SK-N-MC (cell line): ENCODE data around the gene BCAT1.

Experiments used
- DNase-seq: peaks from one replicate; pipeline ENCODE4 v3.0.0-alpha.2; 2011; ENCODE audit warnings: low read depth, low spot score
- H3K27ac ChIP-seq: fragments of 200-600 bp; sonication (generic); 2 replicates; pipeline ENCODE4 v1.5.1; 2016; ENCODE audit warnings: mixed run types
- H3K36me3 ChIP-seq: fragments of 200-600 bp; sonication (generic); 2 replicates; pipeline ENCODE4 v1.6.1; 2017; ENCODE audit warnings: antibody characterized with exemption, low read length, mixed read lengths; ENCODE audit not compliant: insufficient read depth
- H3K4me3 ChIP-seq: fragments of 200-600 bp; sonication (generic); 2 replicates; pipeline ENCODE4 v1.5.1; 2016
- H3K9ac ChIP-seq: fragments of 200-600 bp; sonication (generic); 2 replicates; pipeline ENCODE4 v1.8.0; 2017; ENCODE audit warnings: mixed run types, mixed read lengths; ENCODE audit not compliant: insufficient read length
- H3K9me3 ChIP-seq: fragments of 200-600 bp; sonication (generic); 2 replicates; pipeline ENCODE4 v1.6.1; 2017; ENCODE audit warnings: low read depth, mild to moderate bottlenecking, antibody characterized with exemption, low read length, moderate library complexity, mixed read lengths
- EZH2 ChIP-seq: fragments of 200-600 bp; sonication (generic); IDR thresholded peaks from one replicate; pipeline ENCODE4 v1.6.1; 2017; ENCODE audit warnings: antibody characterized with exemption
- FOXP2 ChIP-seq: optimal IDR thresholded peaks from 2 replicates; pipeline ENCODE3; 2011; ENCODE audit warnings: mild to moderate bottlenecking, moderate library complexity; ENCODE audit not compliant: insufficient read depth; ENCODE audit errors: extremely low read length, control extremely low read depth
- POLR2AphosphoS5 ChIP-seq: IDR thresholded peaks from 2 replicates; pipeline ENCODE4 v1.6.1; 2012; ENCODE audit warnings: mild to moderate bottlenecking, low read depth, low read length, borderline replicate concordance

The BCAT1 gene

DNA sequence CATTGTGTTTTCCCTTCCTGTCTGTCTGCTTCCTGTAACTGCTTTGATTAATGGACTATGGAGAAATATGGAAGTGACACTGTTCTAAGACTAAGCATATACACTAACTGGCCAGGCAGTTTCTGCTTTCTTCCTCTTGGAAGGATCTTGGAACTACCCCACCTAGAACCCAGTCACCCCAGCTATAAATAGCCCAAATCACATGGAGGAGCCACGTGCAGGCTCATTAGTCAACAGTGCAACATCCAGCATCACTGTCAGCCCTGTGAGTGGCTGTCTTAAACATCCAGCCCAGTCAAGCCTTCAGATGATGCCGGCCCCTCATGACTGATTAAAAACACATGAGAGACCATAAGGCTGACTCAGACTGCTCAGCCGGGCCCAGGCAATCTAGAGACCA, 39.2 kb downstream of the BCAT1 start:
- Histone ChIP-seq H3K36me3 (peaks cover 13% of the 10 kb centered on the region; the same call in 1 of the 2 replicates), H3K9me3 (no peaks in the 10 kb centered on the region), H3K9ac (no peak overlapping the region), H3K27ac (no peak overlapping the region), H3K4me3 (no peak overlapping the region)
- DNase-seq = no peak
- TF ChIP-seq FOXP2 = no peak
- no peak for TF ChIP-seq EZH2
- no peak for TF ChIP-seq POLR2AphosphoS5

DNA sequence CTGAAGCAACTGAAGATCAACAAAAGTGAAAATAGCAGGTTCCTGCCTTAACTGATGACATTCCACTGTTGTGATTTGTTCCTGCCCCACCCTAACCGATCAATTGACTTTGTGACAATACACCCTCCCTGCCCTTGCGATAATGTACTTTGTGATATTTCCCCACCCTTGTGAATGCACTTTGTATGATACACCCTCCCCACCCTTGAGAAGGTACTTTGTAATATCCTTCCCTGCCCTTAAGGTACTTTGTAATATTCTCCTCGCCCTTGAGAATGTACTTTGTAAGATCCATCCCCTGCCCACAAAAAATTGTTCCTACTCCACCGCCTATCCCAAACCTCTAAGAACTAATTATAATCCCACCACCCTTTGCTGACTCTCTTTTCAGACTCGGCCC, 41.4 kb downstream of the BCAT1 start:
- TF ChIP-seq FOXP2 (no peak), POLR2AphosphoS5 (no peak), EZH2 (no peak)
- H3K4me3 ChIP-seq = no peak overlapping the region
- H3K9ac ChIP-seq = no peak overlapping the region
- peaks cover 13% of the 10 kb centered on the region; the same call in 1 of the 2 replicates for H3K36me3 ChIP-seq
- H3K27ac ChIP-seq = no peak overlapping the region
- DNase-seq = no peak
- no peaks in the 10 kb centered on the region for H3K9me3 ChIP-seq

DNA sequence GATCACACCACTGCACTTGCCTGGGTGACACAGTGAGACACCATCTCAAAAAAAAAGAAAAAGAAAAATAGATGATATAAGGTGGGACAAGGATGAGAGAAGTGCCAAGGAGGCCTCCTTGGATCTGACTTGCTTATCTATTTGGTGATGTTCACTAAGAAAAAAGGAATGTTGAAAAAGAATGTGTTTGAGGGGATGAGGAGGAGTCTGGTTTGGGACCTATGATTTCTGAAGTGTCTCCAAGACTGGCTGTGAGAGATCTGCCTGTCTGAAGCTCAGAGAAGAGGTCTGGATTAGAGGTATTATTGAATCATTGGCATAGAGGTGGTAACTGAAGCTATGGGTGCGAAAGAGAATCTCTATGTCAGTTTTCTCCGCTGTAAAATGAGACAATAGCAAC, 42.8 kb downstream of the BCAT1 start:
- no peak for DNase-seq
- H3K4me3 ChIP-seq = no peak overlapping the region
- TF ChIP-seq POLR2AphosphoS5 (no peak), FOXP2 (no peak), EZH2 (no peak)
- no peaks in the 10 kb centered on the region for H3K9me3 ChIP-seq
- no peak overlapping the region for H3K27ac ChIP-seq
- no peak overlapping the region for H3K9ac ChIP-seq
- H3K36me3 ChIP-seq = peaks cover 13% of the 10 kb centered on the region; the same call in 1 of the 2 replicates

DNA sequence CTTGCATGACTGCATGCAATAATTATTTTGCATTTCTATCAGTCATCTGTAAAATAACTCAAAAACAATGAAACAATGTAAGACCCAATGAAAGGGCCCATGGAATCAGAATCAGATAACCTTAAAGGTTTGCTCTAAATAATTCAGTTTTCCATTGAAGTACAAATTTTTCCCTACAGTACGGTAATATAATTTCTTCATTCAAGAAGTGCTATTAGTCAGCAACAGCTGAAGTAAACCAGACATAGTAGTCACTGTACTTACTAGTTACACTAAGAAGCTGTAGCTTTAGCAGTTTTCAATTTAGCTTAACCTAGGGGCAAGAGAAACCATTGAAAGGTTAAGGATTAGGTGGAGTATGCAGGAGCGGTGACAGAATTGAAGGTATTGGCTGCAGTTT, 43.5 kb downstream of the BCAT1 start:
- no peak overlapping the region for H3K4me3 ChIP-seq
- DNase-seq = no peak
- H3K9ac ChIP-seq = no peak overlapping the region
- TF ChIP-seq EZH2 = no peak
- no peak for TF ChIP-seq POLR2AphosphoS5
- no peak for TF ChIP-seq FOXP2
- peaks cover 13% of the 10 kb centered on the region; the same call in 1 of the 2 replicates for H3K36me3 ChIP-seq
- H3K27ac ChIP-seq = 0 out of 2 replicates have a peak overlapping the region, but pooled peaks have one; percentile 42
- no peaks in the 10 kb centered on the region for H3K9me3 ChIP-seq

DNA sequence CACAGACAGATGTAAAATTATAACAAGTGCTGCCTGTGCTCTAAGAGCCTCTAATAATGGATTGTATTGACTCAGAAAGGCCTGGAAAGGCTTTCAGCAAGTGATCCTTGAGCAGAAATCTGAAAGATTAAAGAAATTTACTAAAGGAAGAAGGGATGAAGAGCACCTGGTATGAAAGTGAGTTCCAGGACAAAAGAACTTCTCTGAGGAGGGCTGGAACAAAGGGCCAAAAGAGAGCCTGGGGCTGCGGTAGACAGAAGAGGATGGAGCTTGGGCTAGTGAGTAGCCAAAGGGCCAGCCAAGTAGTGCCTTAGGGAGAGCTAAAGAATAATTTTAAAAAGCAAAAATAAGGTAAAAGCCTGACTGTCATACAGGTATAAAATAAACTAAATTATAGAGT, 44.0 kb downstream of the BCAT1 start:
- H3K36me3 ChIP-seq = peaks cover 12% of the 10 kb centered on the region; the same call in 1 of the 2 replicates
- no peak overlapping the region for H3K27ac ChIP-seq
- H3K4me3 ChIP-seq = no peak overlapping the region
- no peak for TF ChIP-seq FOXP2
- TF ChIP-seq POLR2AphosphoS5 = no peak
- TF ChIP-seq EZH2 = no peak
- no peak overlapping the region for H3K9ac ChIP-seq
- no peak for DNase-seq
- no peaks in the 10 kb centered on the region for H3K9me3 ChIP-seq

DNA sequence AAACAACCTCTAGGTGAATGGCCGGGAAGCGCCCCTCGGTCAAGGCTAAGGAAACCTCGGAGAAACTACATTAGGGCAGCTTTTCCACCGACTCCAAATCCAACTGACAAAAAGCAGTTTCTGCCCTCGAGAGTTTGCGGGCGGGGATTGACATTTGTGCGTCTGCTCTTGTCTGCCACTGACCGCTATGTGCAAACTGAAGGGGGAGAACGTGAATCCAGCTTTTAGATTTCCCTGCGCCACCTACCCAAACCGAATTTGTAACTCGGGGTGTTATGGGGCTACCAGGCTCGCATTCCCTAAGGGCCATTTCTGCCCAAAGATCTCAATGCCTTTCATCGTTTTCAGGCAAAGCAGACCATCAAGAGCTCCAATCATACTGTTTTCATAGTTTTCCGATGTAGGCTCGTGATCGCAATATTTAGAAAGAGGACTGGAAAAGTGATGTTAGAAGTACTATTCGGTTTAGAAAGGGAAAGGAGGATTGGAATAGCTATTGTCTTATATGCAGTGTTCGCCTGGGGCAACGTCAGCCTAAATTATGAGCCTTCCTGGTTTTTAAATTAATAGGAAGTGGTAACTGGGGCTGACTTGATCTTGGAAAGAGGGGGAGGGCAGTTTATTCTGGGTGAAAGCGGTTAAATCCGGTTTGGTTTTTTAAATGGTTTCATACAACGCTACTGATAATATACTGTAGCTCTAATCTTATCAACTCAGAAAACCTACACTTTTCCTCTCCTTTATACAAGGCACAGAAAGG, 45.4 kb downstream of the BCAT1 start:
- no peak overlapping the region for H3K27ac ChIP-seq
- TF ChIP-seq EZH2 (no peak), FOXP2 (no peak), POLR2AphosphoS5 (no peak)
- no peak overlapping the region for H3K4me3 ChIP-seq
- H3K36me3 ChIP-seq = peaks cover 12% of the 10 kb centered on the region; the same call in 1 of the 2 replicates
- DNase-seq = no peak
- H3K9me3 ChIP-seq = no peaks in the 10 kb centered on the region
- H3K9ac ChIP-seq = no peak overlapping the region

DNA sequence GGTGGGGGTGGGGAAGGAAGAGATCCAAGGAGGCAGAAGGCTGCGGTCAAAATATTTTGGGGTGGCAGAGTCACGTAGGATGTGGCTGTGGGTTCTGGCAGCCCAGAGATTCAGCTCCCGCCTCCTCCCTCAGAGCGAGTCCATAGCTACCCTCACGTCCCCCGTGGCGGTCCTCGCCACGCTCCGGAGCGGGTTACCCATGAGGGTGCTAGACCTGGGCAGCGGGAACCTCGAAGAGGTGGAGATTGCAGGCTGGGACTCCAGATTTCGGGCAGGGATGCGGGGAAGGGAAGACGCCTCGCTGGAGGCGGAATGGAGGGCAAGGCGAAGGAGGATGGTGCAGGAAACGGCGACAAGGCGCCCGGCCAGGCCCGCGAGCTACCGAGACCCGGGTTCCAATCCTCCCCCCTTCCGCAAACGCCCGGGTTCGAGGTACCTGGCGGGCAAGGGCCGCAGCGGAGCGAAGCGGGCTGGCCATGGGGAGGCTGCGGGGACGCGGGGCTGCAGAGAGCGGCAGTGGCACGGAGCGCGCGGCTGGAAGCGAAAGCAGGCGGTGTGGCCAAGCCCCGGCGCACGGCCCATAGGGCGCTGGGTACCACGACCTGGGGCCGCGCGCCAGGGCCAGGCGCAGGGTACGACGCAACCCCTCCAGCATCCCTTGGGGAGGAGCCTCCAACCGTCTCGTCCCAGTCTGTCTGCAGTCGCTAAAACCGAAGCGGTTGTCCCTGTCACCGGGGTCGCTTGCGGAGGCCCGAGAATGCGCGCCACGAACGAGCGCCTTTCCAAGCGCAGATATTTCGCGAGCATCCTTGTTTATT, 46.2 kb downstream of the BCAT1 start:
- no peak overlapping the region for H3K9ac ChIP-seq
- no peak for DNase-seq

More for the DNA sequence above, 46.2 kb downstream of the BCAT1 start:
- Histone ChIP-seq H3K36me3 (peaks cover 12% of the 10 kb centered on the region; the same call in 1 of the 2 replicates), H3K27ac (no peak overlapping the region), H3K9me3 (no peaks in the 10 kb centered on the region), H3K4me3 (no peak overlapping the region)
- TF ChIP-seq POLR2AphosphoS5 (no peak), FOXP2 (no peak), EZH2 (no peak)
